Fibroblast of peridontal ligament (primary cell): ENCODE data around the gene TSPAN4.

Source experiments
- DNase-seq: peaks from one replicate; pipeline ENCODE4 v3.0.0-alpha.2; 2010; ENCODE audit errors: extremely low read depth

The TSPAN4 gene

DNA sequence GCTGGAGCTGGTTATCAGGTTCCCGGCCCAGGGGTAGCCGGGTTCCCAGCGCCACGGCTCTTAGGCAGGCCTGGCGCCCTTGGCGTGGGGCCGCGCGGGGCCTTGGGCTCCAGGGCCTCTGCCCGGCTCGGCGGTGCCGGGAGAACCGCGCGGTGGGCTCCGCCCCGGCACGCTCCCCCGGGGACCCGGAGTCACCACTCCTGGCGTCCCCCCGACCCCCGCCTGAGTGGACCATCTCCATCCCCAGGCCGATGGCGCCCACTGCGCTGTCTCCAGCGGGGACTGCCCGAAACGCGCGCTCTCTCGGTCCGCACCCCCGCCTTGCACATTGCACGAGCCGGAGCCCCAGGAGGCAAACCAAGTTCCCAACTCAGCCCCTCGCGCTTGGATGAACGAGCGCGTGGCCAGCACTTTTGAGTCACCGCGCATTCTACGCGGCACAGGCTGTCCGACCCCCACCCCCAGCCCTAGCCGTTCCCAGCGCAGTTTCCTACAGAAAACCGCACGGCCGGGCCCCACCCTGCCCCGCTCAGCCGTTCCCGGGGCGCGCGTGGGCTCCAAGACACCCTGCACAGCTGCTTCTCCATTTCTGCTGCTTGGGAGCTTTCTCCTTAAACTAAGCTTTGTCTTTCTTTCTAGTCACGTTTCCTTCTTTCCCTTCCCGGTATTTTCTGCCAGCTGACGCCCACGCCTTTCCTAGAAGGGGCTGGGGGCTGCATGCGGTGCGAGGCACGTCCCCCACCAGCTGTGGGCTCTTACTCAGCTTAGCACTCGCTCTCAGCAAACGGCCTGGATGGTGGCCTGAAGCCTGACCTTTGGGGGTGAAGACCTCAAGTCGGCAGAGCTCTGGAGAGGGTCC lies 68.6 kb downstream of the TSPAN4 start:
- DNase-seq = peak; percentile 49

DNA sequence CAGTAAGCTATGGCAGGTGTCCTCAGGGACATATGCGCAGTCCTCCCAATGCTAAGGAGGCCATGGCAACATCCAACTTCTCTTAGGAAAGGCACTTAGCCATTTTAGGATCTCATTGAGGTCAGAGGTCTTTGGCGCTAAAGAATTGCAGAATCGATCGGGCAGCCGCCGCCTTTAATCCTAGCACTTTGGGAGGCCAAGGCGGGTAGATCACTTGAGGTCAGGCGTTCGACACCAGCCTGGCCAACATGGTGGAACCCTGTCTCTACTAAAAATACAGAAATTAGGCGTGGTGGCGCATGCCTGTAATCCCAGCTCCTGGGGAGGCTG lies 69.2 kb downstream of the TSPAN4 start:
- DNase-seq = no peak

DNA sequence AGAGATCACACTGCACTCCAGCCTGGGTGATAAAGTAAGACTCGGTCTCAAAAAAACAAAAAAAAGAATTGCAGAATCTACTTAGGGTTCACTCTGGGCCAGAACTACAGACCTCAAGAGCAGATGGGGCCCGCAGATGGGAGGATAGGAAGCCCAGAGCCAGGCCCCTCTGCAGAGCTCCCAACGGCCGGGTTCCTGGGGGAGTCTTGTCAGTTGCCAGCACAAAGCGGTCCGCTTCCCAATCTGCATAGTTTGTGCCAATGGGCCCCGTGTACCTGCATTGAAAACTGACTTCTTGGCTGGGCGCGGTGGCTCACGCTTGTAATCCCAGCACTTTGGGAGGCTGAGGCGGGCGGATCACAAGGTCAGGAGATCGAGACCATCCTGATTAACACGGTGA lies 69.6 kb downstream of the TSPAN4 start:
- no peak for DNase-seq

DNA sequence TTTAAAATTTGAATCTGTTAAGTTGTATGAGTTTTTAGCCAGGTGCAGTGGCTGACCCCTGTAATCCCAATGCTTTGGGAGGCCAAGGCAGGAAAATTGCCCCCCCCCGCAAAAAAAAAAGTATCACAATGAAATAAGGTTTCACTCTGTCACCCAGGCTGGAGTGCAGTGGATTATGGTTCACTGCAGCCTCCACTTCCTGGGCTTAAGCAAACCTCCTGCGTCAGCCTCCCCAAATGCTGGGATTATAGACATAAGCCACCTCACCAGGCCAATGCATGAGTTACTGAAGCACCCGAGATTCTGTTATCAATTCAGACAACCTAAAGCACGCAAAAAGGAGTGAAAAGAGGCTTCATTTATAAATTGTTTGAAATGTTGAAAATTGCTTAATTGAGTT lies 70.4 kb downstream of the TSPAN4 start:
- DNase-seq = no peak

DNA sequence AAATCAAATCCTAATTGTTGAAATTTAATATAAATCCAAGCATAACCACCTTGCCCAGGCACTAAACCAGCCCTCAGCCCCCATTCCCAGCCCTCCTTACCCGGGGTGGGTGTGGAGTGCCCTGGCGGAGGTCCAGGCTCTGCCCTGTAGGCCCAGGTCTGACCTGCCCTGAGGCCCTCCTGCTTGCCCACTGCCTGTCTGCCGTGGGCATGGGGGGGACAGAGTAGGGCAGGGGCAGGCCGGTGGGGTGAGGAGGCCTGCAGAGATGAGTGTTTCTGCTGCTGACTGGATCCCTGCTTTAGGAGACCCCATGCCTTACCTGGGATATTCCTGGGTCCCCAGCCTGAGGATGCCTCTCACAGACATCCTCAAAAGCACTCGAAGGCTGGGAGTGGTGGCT lies 71.6 kb downstream of the TSPAN4 start:
- no peak for DNase-seq

DNA sequence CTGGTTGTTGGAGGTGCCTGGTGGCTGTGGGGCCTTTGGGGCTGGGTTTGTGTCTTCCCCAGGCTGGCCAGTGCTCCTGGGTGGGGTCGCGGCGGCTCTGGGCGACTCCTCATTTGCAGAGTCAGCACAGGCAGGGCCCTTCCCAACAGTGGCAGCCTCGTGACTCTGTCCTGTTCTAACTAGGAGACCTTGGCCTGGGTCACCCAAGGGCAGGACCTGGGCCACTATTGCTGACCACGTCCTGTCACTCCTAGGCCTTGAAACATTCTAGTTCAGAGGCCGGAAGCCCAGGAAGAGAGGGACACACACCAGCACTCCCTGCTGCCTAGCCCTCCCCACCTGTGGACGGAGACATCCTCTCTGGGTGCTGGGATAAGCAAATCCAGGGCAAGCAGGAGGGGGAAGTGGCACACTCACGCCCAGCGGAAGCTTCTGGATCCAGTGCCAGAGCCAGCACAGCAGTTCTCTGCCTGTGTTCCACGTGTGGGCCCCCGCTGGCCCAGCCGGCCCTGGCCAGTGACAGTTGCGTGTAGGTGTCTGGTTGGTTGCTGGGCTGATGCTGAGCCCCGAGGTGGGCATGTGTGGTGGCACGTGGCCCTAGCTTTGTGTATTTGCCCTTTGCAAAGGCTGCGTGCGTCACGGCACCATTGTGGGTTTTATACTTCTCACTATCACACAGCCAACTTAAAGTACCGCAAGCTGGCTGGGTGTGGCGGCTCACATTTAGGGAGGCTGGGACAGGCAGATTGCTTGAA lies 72.3 kb downstream of the TSPAN4 start:
- DNase-seq = no peak
